OCI-M1 (cell line): ENCODE results near the gene LINGO4.

Source experiments
- DNase-seq: peaks from one replicate; lab custom pipeline; 2025; lab: John Stamatoyannopoulos, UW

The LINGO4 gene

DNA sequence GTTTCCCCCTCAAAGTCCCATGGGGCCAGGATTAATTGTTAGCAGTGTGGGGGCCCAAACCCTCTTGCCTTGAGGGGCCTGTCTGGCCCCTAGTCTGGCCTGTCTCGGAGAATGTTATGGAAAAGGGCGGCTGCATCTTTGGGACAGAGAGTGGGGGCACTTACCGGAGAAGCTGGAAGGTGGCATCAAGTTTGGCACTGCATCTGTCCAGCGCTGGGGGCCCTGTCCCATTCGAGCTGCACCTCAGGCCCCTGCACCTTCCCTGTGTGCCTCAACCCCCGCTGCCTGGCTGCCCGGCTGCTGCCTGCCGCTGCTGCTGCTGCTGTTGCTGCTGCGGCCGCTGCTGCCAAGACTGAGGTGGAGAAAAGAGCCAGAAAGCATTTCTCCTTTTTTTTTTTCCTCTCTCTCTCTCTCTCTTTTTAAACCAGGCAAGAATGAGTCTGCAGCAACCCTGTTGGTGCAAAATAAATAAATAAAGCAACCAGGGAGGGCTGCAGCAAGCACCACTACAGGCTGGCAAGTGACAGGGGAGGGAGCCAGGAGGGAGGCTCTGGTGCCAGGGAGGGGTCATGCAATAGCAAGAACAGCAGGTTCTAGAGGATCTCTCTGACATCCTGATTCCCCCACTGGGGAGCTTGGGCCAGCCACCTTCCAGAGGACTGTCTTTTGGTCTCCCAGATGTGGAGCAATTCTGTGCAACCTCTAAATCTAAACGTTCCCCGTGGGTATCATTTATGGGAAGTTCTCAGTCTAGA is at the start of gene LINGO4:
LINGO4 (minus strand) TSS at position 354 of the 755 bp plus-strand sequence. CDS start 2,715 bp downstream, outside the sequence.
- DNase-seq, result no peak

GRCh38 chr1:151854658-151855057 is 49.4 kb upstream of the LINGO4 start:
- DNase-seq, result no peak

DNA sequence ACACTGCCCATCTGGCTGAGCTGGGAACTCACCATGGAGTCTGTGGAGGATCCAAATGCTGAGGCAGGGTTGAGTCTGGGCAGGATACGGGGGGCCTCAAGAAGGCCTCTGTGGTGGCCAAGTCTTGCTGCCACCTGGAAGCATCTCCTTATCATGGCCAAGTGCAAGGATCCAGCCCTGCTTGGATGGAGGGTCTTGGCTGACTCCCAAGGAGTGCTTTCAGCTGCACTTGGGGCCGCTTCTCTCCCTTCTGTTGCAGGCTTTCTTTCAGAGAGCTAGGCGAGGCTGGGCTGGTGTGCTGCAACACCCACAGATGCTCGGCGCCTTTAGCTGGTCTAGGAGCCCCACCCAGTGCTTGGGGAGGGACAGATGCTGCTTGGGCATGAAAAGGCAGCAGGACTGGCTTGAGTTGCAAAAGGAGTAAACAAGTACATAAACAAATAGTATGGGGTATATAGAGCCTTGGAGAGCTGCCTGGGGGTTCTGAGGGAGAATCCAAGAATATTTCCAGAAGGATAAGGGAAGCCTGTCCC is 48.3 kb upstream of the LINGO4 start, which contains the start of gene THEM5:
THEM5 (minus strand) TSS at position 302 of the 533 bp plus-strand sequence; CDS start at position 155, 147 bp downstream.
- DNase-seq, result no peak

DNA sequence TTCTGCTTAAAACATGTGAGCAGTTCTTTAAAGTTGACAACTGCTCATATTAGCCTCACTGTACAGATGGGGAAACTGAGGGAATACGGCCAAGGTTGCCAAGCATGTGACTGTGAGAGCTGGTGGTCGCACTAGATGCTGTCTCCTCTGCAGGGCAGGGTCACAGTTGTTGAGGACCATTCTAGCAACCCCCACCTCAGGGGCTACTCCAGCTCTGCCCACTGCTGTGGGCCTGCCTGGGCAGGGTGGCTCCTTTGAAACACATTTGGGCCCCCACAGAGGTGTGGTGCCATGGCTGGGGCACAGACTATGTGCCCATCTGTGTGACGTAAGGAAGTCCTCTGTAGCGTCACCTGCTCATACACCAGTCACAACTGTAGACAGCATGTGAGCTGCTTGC is 47.5 kb upstream of the LINGO4 start:
- DNase-seq, result no peak

DNA sequence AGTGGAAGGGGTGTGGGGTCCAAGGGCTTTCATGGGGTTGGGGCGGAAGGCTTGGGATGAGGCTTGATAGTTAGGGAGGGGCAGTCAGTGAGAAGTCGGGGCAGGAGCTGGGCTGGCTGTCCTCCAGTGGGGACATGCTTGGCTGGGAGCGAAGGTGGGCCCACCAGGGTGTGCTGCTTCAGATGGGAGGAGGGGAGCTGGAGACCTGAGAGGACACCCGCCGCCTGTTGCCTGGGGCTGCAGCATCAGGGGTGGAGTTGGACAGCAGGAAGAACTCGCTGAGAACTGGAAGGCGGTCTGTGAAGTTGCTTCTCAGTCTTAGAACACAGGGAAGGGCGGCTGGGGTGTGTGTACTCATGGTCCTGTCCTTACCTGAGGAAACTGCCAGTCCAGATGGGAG is 46.7 kb upstream of the LINGO4 start:
- no peak for DNase-seq

GRCh38 chr1:151849871-151850270 is 44.7 kb upstream of the LINGO4 start:
- DNase-seq, result no peak

- DNase-seq, result no peak
Observed at GRCh38 chr1:151849126-151849525, 43.9 kb upstream of the LINGO4 start.

DNA sequence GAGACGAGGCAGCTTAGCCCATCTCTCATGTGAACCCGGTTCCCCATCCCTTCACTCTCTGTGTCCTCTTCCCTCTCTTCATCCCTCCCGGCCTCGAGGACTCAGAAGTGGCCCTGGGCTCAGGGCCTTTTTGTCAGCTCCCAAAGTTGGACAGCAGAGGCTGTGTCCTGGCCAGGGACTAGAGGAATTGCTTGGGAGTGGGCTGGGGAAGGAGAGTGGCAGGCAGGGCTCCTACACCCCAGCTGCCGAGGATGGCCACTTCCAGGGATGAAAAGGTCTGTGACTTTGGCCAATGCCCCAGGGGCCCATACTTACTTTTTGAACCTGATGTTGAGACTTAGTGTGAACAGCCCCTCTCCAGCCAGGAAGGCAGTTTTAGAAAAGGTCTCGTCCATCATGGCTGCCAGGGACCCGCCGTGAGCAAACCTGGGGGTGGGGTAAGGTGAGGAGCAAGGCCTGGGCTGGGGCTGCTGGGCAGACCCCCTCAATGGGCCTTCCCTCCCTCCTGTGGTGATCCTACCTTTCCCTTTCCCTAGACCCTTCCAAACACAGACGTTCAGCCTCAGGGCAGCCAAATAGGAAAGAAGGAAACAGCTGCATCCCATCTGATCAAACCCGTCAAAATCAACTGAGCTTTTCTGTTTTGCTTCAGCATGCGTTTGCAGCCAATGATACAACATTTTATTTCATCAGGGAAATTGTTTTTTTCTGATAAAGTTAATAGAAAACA is 42.8 kb upstream of the LINGO4 start:
- DNase-seq, result no peak

GRCh38 chr1:151846686-151847237 is 41.5 kb upstream of the LINGO4 start:
- DNase-seq, result no peak

DNA sequence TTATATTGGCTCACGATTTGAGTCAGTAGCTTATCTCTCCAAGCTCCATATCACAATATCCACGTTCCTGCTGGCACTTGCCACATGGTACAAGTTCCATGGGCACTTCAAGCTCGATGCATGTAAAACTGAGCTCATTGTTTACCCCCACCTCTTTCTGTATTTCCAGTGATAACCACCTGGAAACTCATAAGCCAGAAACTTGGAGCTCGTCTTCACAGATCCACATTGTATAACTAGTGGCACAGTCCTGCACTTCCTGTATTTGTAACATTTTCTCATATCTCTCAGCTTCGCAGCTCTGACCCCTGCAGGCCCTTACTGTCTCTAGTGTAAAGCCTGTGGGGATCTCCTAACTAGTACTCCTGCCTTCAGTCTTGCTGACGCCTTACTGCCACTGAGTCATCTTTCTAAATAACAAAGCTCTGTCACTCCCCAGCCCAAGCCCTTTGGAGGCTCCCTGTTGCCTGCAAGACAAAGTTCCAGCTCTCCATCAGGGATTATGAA is 40.9 kb upstream of the LINGO4 start:
- DNase-seq, result peak; percentile 81

- peak; percentile 49 for DNase-seq
Observed at GRCh38 chr1:151843398-151843797, 38.2 kb upstream of the LINGO4 start.

GRCh38 chr1:151841141-151841540 is 35.9 kb upstream of the LINGO4 start:
- no peak for DNase-seq

GRCh38 chr1:151840421-151840820 is 35.2 kb upstream of the LINGO4 start:
- no peak for DNase-seq

DNA sequence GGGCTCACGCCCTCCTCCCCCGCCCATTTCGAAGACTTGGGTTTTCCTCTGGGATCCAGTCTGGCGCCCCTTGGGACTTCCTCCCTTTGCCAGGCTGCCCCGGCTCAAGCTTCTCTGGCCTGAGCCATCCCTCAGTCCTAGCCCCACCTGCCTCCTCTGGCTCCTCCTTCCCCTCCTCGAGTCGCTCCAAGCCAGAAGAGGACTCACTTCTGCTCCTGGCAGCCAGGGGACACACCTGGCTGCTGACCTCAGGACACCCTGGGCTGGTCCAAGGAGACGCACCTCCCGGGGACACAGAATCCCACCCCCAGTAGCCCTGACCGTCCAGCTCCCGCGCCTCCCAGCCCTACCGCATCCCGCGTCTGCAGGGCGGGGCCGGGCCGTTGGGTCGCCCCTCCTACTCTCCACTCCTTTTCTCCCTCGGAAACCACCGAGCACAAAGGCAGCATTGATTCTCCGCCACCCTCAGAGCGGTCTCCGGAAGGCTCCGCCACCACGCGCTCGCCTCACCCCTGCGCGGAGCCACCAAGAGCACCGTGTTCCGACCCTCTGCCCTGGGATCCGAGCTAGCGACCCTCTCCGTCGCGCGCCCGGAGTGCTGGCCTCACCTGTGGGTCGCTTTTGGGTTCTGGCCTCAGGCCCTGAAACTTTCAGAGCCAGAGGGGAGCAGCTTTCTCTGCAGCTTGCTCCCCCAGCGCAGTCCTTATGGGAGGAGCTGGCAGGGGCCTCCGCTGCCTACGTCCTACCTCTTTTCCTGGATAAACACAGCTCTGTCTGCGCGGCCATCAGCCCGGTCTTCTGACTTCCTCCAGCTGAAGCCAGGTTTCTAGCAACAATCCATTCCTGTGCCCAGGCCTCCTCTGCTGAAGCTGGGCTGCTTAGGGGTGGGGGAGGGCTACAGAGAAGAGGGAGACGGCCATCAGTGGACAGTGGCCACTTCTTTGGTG is 34.5 kb upstream of the LINGO4 start, which contains the start of gene C2CD4D:
C2CD4D (minus strand) TSS at position 364 of the 947 bp plus-strand sequence. CDS start 831 bp downstream, outside the sequence.
- no peak for DNase-seq

- no peak for DNase-seq
Observed at GRCh38 chr1:151839082-151839412, 33.8 kb upstream of the LINGO4 start.

DNA sequence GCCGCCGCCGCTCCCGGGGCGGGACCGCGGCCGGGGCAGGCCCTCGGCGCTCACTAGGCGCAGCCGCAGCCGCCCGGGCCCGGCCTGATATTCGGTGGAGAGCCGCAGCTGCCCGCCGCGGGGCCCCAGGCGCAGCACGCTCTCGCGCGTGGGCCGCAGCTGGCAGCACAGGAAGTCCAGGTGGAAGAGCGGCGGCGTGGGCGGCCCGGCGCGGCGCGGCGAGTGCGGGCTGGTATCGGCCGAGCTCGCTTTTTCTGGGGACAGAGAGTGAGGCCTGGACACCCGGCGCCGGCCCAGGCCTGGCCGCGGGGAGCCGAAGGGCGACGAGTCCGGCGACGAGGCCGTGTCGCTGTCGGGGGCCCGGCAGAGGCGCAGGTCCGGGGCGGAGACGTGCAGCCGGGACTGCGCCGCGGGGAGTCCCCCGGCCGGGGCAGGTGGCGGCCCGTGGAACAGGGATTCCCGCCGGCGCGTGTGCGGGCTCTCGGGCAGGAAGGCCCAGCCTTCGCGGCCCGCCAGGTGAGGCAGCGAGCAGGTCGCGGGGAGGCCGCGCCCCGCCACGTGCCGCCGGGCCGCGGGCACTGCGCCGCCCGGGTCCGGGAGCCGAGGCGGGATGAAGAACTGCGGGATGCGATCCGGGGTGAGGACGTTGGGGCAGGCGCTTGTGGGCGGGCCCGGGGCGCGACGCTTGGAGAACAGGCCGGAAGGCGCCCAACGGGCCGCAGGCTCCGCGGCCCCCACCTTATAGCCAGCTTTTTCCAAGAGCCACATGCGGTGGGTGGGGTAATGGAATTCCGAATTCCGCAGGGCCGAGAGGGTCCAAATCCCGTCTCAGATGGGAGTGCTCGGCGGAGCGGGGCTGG is 33.2 kb upstream of the LINGO4 start:
- no peak for DNase-seq

GRCh38 chr1:151837884-151838221 is 32.6 kb upstream of the LINGO4 start:
- DNase-seq, result no peak

GRCh38 chr1:151837197-151837596 is 32.0 kb upstream of the LINGO4 start:
- no peak for DNase-seq

- DNase-seq, result no peak
Observed at GRCh38 chr1:151835596-151835995, 30.4 kb upstream of the LINGO4 start.

DNA sequence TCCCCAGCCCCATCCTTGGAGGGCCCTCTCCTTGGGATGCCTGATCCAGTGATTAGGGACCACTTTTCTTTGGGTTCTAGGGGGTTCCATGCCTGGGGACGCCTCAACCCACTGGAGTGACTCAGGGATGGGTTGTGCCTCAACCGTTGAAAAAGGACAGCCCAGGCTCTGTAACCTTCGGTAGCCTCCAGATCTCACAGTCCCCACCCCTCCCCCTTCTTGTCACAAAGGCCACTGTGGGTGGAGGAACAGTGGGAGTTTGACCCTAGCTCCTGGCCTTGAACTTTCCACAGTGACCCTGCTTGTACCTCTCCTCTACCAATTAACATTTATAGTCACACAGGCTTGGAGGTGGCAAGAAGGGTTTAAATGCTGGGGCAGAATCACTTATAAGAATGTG is 29.0 kb upstream of the LINGO4 start:
- no peak for DNase-seq
